BLaER1 (cell line): ENCODE measurements around the gene SMO.
A peak's percentile ranks its signal among the peaks of the same experiment; 100 is the strongest.
"Not testable (repeated sequence)": the region's sequence is repeated elsewhere in the genome, so short reads cannot be mapped to it uniquely, and the experiment has no call there.

Source experiments
- H3K27ac ChIP-seq: shearing (Covaris generic); formaldehyde crosslinking; 2 replicates; pipeline ENCODE4 v1.8.1; 2022
- H3K27me3 ChIP-seq: shearing (Covaris generic); formaldehyde crosslinking; 2 replicates; pipeline ENCODE4 v1.8.1; 2022
- H3K36me3 ChIP-seq: shearing (Covaris generic); formaldehyde crosslinking; 2 replicates; pipeline ENCODE4 v1.8.1; 2022
- H3K4me1 ChIP-seq: shearing (Covaris generic); formaldehyde crosslinking; 2 replicates; pipeline ENCODE4 v1.8.1; 2022
- H3K4me2 ChIP-seq: shearing (Covaris generic); formaldehyde crosslinking; 2 replicates; pipeline ENCODE4 v1.8.1; 2022
- H3K4me3 ChIP-seq: shearing (Covaris generic); formaldehyde crosslinking; 2 replicates; pipeline ENCODE4 v1.8.1; 2022
- H3K9ac ChIP-seq: shearing (Covaris generic); formaldehyde crosslinking; 2 replicates; pipeline ENCODE4 v1.8.1; 2022
- H3K9me3 ChIP-seq: shearing (Covaris generic); formaldehyde crosslinking; 2 replicates; pipeline ENCODE4 v1.8.1; 2022
- H4K20me1 ChIP-seq: shearing (Covaris generic); formaldehyde crosslinking; 2 replicates; pipeline ENCODE4 v1.8.1; 2022
- Cebpa-rat ChIP-seq: shearing (Covaris generic); IDR thresholded peaks from 2 replicates; pipeline ENCODE4 v1.8.1; 2022

Gene SMO

GRCh38 chr7:129169171-129169671, 19.2 kb upstream of the SMO start:
- Histone ChIP-seq H3K9me3 (no peaks in the 10 kb centered on the region), H3K4me1 (peaks cover 15% of the 10 kb centered on the region), H3K27ac (peak overlapping the region; percentile 72), H3K4me2 (peak overlapping the region; percentile 77), H3K27me3 (peaks cover 36% of the 10 kb centered on the region), H3K4me3 (peak overlapping the region; percentile 61), H3K36me3 (peaks cover 47% of the 10 kb centered on the region), H4K20me1 (no peaks in the 10 kb centered on the region), H3K9ac (peak overlapping the region; percentile 66; the same call in 1 of the 2 replicates)
- TF ChIP-seq Cebpa-rat = no peak

GRCh38 chr7:129169686-129170440, 18.6 kb upstream of the SMO start:
- Histone ChIP-seq H3K4me1 (peaks cover 15% of the 10 kb centered on the region), H3K4me2 (peak overlapping the region; percentile 77), H3K4me3 (peak overlapping the region; percentile 61), H4K20me1 (no peaks in the 10 kb centered on the region), H3K36me3 (peaks cover 41% of the 10 kb centered on the region), H3K27ac (peak overlapping the region; percentile 72), H3K9ac (peak overlapping the region; percentile 66; the same call in 1 of the 2 replicates), H3K9me3 (no peaks in the 10 kb centered on the region), H3K27me3 (peaks cover 36% of the 10 kb centered on the region)
- no peak for TF ChIP-seq Cebpa-rat

DNA sequence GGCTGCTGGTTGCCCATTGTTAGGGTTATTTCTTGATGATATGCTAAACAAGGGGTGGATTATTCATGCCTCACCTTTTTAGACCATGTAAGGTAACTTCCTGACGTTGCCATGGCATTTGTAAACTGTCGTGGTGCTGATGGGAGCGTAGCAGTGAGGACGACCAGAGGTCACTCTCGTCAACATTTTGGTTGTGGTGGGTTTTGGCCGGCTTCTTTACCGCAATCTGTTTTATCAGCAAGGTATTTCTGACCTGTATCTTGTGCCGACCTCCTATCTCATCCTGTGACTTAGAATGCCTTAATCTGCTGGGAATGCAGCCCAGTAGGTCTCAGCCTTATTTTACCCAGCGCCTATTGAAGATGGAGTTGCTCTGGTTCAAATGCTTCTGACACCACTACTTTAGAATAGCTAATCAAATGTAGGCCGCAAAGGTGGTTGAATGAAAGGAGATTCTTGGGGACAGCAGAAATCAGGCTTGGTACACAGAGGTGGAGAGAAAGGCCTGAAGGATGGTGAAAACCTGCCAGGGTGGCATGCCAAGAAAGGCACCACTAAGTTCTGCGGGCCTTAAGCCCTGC, 17.9 kb upstream of the SMO start:
- Histone ChIP-seq H3K4me3 (no peak overlapping the region), H3K27me3 (peaks cover 36% of the 10 kb centered on the region), H3K4me1 (peaks cover 15% of the 10 kb centered on the region), H3K4me2 (no peak overlapping the region), H3K9me3 (no peaks in the 10 kb centered on the region), H4K20me1 (no peaks in the 10 kb centered on the region), H3K9ac (no peak overlapping the region), H3K27ac (no peak overlapping the region), H3K36me3 (peaks cover 34% of the 10 kb centered on the region)
- no peak for TF ChIP-seq Cebpa-rat

DNA sequence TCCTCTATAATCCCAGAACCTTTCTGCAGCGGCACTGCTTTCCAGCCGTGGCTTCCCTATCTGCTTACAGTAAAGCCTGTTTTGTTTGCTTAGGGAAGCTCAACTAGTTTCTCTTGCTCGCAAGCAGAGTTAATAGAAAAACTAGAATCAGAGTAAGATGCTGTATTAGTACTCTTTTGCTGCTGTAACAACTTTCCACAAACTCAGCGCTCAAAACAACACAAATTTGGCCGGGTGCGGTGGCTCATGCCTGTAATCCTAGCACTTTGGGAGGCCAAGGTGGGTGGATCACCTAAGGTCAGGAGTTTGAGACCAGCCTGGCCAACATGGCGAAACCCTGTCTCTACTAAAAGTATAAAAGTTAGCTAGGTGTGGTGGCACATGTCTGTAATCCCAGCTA, 14.6 kb upstream of the SMO start:
- not testable (repeated sequence) for H3K9ac ChIP-seq, H3K4me2 ChIP-seq, H3K36me3 ChIP-seq, H3K27ac ChIP-seq, H3K4me3 ChIP-seq, H4K20me1 ChIP-seq, H3K9me3 ChIP-seq
- Histone ChIP-seq H3K27me3 (peaks cover 20% of the 10 kb centered on the region), H3K4me1 (peaks cover 12% of the 10 kb centered on the region)

DNA sequence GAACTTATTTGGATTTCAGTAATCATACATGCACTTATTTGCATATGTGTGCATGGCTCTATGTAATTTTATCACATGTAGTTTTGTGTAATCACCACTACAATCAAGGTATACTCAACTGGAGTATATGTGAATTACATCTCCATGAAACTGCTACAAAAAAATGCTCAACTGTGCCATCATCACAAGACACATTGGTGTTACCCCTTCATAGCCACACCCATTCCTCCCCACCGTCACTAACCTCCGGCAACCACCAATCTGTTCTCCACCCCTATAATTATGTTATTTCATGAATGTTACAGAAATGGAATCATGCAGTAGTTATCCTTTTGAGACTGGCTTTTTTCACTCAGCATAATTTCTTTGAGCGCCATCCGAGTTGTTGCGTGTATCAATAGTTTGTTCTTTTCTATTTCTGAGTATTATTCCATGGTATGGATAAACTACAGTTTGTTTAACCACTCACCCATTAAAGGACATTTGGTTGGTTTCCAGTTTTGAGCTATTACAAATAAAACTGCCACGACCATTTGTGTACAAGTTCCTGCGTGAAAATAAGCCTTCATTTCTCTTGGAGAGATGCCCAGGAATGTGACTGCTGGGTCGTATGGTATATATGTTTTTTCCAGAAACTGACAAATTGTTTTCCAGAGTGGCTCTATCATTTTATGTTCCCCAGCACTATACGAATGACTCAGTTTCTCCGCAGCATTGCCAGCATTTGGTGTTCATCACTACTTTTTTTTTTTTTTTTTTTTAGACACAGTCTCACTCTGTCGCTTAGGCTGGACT, 11.3 kb upstream of the SMO start:
- Histone ChIP-seq H3K36me3 (no peaks in the 10 kb centered on the region), H4K20me1 (no peaks in the 10 kb centered on the region), H3K4me2 (no peak overlapping the region), H3K9me3 (peaks cover 8% of the 10 kb centered on the region; the same call in 1 of the 2 replicates), H3K4me3 (no peak overlapping the region), H3K9ac (no peak overlapping the region), H3K27me3 (no peaks in the 10 kb centered on the region), H3K4me1 (no peaks in the 10 kb centered on the region), H3K27ac (no peak overlapping the region)
- no peak for TF ChIP-seq Cebpa-rat

- Histone ChIP-seq H3K9me3 (peaks cover 8% of the 10 kb centered on the region; the same call in 1 of the 2 replicates), H3K4me2 (no peak overlapping the region), H3K4me1 (peaks cover 26% of the 10 kb centered on the region), H3K27ac (no peak overlapping the region), H4K20me1 (peaks cover 3% of the 10 kb centered on the region), H3K27me3 (peaks cover 30% of the 10 kb centered on the region), H3K9ac (no peak overlapping the region), H3K36me3 (no peaks in the 10 kb centered on the region), H3K4me3 (no peak overlapping the region)
- TF ChIP-seq Cebpa-rat = no peak
These were observed 3.3 kb upstream of the SMO start for GRCh38 chr7:129184981-129185670.

DNA sequence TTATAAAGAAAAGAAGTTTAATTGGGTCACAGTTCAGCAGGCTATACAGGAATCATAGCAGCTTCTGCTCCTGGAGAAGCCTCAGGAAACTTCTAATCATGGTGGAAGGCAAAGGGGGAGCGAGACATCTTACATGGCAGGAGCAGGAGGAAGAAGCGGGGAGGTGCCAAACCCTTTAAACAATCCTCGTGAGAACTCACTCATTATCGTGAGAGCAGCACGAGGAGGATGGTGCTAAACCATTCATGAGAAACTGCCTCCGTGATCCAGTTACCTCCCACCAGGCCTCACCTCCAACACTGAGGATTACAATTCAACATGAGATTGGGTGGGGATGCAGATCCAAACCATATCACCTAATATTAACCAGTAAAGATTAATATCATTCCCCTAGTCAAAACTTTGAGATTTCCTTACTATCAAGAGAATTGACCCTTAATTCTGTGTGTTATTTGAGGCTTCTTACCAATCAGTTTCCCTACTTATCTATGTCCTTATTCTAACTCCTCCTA, 1.6 kb upstream of the SMO start:
- no peaks in the 10 kb centered on the region for H3K9me3 ChIP-seq
- H3K4me3 ChIP-seq = no peak overlapping the region
- H3K36me3 ChIP-seq = 0 out of 2 replicates have a peak, but pooled peaks cover under 1% of the 10 kb centered on the region
- peaks cover 34% of the 10 kb centered on the region for H3K27me3 ChIP-seq
- no peak overlapping the region for H3K9ac ChIP-seq
- H3K4me2 ChIP-seq = peak overlapping the region; percentile 13
- H3K27ac ChIP-seq = no peak overlapping the region
- H3K4me1 ChIP-seq = peaks cover 36% of the 10 kb centered on the region
- no peak for TF ChIP-seq Cebpa-rat
- peaks cover 19% of the 10 kb centered on the region for H4K20me1 ChIP-seq

- H3K4me3 ChIP-seq = peak overlapping the region; percentile 96
- H3K9ac ChIP-seq = peak overlapping the region; percentile 91
- H3K4me1 ChIP-seq = peaks cover 36% of the 10 kb centered on the region
- peaks cover 34% of the 10 kb centered on the region for H3K27me3 ChIP-seq
- peak overlapping the region; percentile 92 for H3K4me2 ChIP-seq
- H3K36me3 ChIP-seq = peaks cover 11% of the 10 kb centered on the region
- peak overlapping the region; percentile 91 for H3K27ac ChIP-seq
- TF ChIP-seq Cebpa-rat = no peak
- H4K20me1 ChIP-seq = peaks cover 27% of the 10 kb centered on the region
- no peaks in the 10 kb centered on the region for H3K9me3 ChIP-seq
These were observed 607 bp upstream of the SMO start for GRCh38 chr7:129187681-129188371.
